ENCODE measurements around the gene PKD2L2.
"Not testable (repeated sequence)": the region's sequence is repeated elsewhere in the genome, so short reads cannot be mapped to it uniquely, and the experiment has no call there.

The PKD2L2 gene

GRCh38 chr5:137960141-137960540 is 70.9 kb downstream of the PKD2L2 start:
- DNase-seq: no peak

- no peak for DNase-seq
Measured at GRCh38 chr5:137960819-137961218, 71.6 kb downstream of the PKD2L2 start.

- DNase-seq: not testable (repeated sequence)
Measured at GRCh38 chr5:137970384-137970783, 81.1 kb downstream of the PKD2L2 start.

GRCh38 chr5:137975208-137975607 is 86.0 kb downstream of the PKD2L2 start:
- no peak for DNase-seq

GRCh38 chr5:137989419-137989818 is 100.2 kb downstream of the PKD2L2 start:
- DNase-seq: no peak

Data from NCI-H82 (cell line).